GM12891 (cell line): Measurements from ENCODE around the gene FXYD6.

Source experiments
- POLR2A ChIP-seq: IDR thresholded peaks from 2 replicates; pipeline ENCODE4 v1.6.1; 2011; ENCODE audit warnings: low read depth, low read length, control low read depth
- POLR2AphosphoS5 ChIP-seq: IDR thresholded peaks from 2 replicates; pipeline ENCODE4 v1.6.1; 2011; ENCODE audit warnings: low read depth, low read length, control low read depth
- POU2F2 ChIP-seq: IDR thresholded peaks from 2 replicates; pipeline ENCODE4 v1.6.1; 2011; ENCODE audit warnings: low read depth, mild to moderate bottlenecking, control low read depth, low read length, moderate library complexity
- TAF1 ChIP-seq: IDR thresholded peaks from 2 replicates; pipeline ENCODE4 v1.6.1; 2011; ENCODE audit warnings: low read depth, low read length, control low read depth

DNA sequence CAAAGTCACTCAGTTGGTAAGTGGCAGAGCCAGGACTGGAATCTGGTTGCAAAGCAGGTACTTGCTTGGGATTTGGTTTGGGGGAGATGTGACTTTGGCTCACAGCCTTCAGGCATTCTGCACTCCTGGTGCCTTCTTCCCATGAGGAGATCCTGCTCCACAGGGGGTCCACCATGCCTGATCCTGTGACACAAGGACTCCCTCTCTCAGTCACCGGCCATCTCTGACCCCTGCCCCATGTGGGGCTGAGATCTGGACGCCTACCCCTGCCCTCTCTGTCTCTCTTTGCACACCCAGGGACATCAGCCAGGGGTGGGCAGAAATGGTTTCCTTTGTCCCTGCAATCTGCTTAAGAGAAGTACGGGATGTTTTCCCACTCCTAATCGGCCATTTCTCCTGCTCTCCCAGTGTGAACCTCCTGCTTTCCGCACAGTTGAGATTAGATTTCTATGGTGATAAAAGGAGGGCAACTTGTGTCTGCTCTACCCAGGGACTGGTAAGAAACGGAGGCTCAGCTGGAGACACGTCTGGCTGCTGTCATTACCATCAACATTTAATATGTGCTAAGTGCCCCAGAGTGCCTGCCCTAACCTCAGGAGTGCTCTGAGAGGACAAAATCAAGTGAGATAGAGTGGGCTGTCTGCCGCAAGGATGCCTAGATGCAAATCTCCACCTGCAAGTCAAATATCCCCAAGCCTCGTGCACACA is 11.1 kb upstream of the FXYD6 start:
- TF ChIP-seq TAF1: no peak
- no peak for TF ChIP-seq POLR2AphosphoS5
- no peak for TF ChIP-seq POLR2A
- TF ChIP-seq POU2F2: no peak
